ENCODE data around the gene SPDYE4. TPM values are rescaled to one million over a fixed set of nuclear protein-coding genes. Genes with fewer than 3 reads are reported as not detected.

Gene SPDYE4
- total RNA-seq, 2 experiments from 2014 or later = not detected

GRCh38 chr17:8729860-8730259 is 28.5 kb downstream of the SPDYE4 start:
- POLR2A ChIA-PET = no interaction called here

GRCh38 chr17:8729421-8729820 is 28.9 kb downstream of the SPDYE4 start:
- H3K4me1 ChIP-seq (ENCODE audit: insufficient read depth, low read length) = no peaks in the 10 kb centered on the region
- DNase-seq = no peak

More at GRCh38 chr17:8729860-8730259, 28.5 kb downstream of the SPDYE4 start:
- H3K9me3 ChIP-seq (ENCODE audit: control insufficient read depth in 1 of 2, insufficient read depth in 1 of 2, low read length in 2 of 2) = no peaks in the 10 kb centered on the region
- CTCF ChIA-PET = no interaction called here
- no peak overlapping the region for H3K4me3 Mint-ChIP-seq
- intact Hi-C loops (cut with DNase I, micrococcal nuclease) = no loop called here
- H3K36me3 ChIP-seq (ENCODE audit: insufficient read depth, low read length) = no peaks in the 10 kb centered on the region
- H3K4me1 Mint-ChIP-seq (ENCODE audit: low read depth) = no peaks in the 10 kb centered on the region
- ATAC-seq (ENCODE audit: poor library complexity) (no peak), DNase-seq (no peak)
- no peaks in the 10 kb centered on the region for H3K36me3 Mint-ChIP-seq (ENCODE audit: low read depth)
- H3K27me3 Mint-ChIP-seq = no peaks in the 10 kb centered on the region
- H3K27ac ChIP-seq (ENCODE audit: low read depth in 1 of 2, low read length in 2 of 2) = no peak overlapping the region
- H3K4me3 ChIP-seq (ENCODE audit: low read length) = no peak overlapping the region
- TF ChIP-seq CTCF (IDR thresholded peaks at IDR 0.05) = no peak
- no peaks in the 10 kb centered on the region for H3K27me3 ChIP-seq (ENCODE audit: control insufficient read depth in 1 of 2, insufficient read depth in 2 of 2, low read length in 2 of 2)
- H3K9me3 Mint-ChIP-seq = no peaks in the 10 kb centered on the region
- H3K27ac Mint-ChIP-seq = no peak overlapping the region
- H3K4me1 ChIP-seq (ENCODE audit: insufficient read depth, low read length) = no peaks in the 10 kb centered on the region

GRCh38 chr17:8728971-8729370 is 29.4 kb downstream of the SPDYE4 start:
- H3K27ac Mint-ChIP-seq = no peak overlapping the region
- no peak for TF ChIP-seq CTCF (IDR thresholded peaks at IDR 0.05)
- intact Hi-C loops (cut with DNase I, micrococcal nuclease) = no loop called here
- DNase-seq = no peak
- ChIA-PET CTCF (no interaction called here), POLR2A (no interaction called here)
- no peaks in the 10 kb centered on the region for H3K27me3 Mint-ChIP-seq
- H3K9me3 Mint-ChIP-seq = no peaks in the 10 kb centered on the region
- H3K4me1 Mint-ChIP-seq (ENCODE audit: low read depth) = no peaks in the 10 kb centered on the region
- no peak overlapping the region for H3K4me3 Mint-ChIP-seq
- no peaks in the 10 kb centered on the region for H3K9me3 ChIP-seq (ENCODE audit: control insufficient read depth in 1 of 2, insufficient read depth in 1 of 2, low read length in 2 of 2)
- no peak overlapping the region for H3K27ac ChIP-seq (ENCODE audit: low read depth in 1 of 2, low read length in 2 of 2)
- no peaks in the 10 kb centered on the region for H3K4me1 ChIP-seq (ENCODE audit: insufficient read depth, low read length)
- no peaks in the 10 kb centered on the region for H3K36me3 Mint-ChIP-seq (ENCODE audit: low read depth)
- ATAC-seq (ENCODE audit: poor library complexity) = no peak
- H3K4me3 ChIP-seq (ENCODE audit: low read length) = no peak overlapping the region
- H3K27me3 ChIP-seq (ENCODE audit: control insufficient read depth in 1 of 2, insufficient read depth in 2 of 2, low read length in 2 of 2) = no peaks in the 10 kb centered on the region
- no peaks in the 10 kb centered on the region for H3K36me3 ChIP-seq (ENCODE audit: insufficient read depth, low read length)

More at GRCh38 chr17:8729421-8729820, 28.9 kb downstream of the SPDYE4 start:
- intact Hi-C loops (cut with DNase I, micrococcal nuclease) = no loop called here
- Mint-ChIP-seq H3K27me3 (no peaks in the 10 kb centered on the region), H3K4me3 (no peak overlapping the region), H3K27ac (no peak overlapping the region), H3K4me1 (ENCODE audit: low read depth) (no peaks in the 10 kb centered on the region), H3K9me3 (no peaks in the 10 kb centered on the region), H3K36me3 (ENCODE audit: low read depth) (no peaks in the 10 kb centered on the region)
- H3K27ac ChIP-seq (ENCODE audit: low read depth in 1 of 2, low read length in 2 of 2) = no peak overlapping the region
- TF ChIP-seq CTCF (IDR thresholded peaks at IDR 0.05) = no peak
- no peaks in the 10 kb centered on the region for H3K9me3 ChIP-seq (ENCODE audit: control insufficient read depth in 1 of 2, insufficient read depth in 1 of 2, low read length in 2 of 2)
- no peaks in the 10 kb centered on the region for H3K36me3 ChIP-seq (ENCODE audit: insufficient read depth, low read length)
- no peak overlapping the region for H3K4me3 ChIP-seq (ENCODE audit: low read length)
- ChIA-PET POLR2A (no interaction called here), CTCF (no interaction called here)
- no peaks in the 10 kb centered on the region for H3K27me3 ChIP-seq (ENCODE audit: control insufficient read depth in 1 of 2, insufficient read depth in 2 of 2, low read length in 2 of 2)
- ATAC-seq (ENCODE audit: poor library complexity) = no peak
